GM18907 (cell line): ENCODE results near the gene INIP.
"Not testable (repeated sequence)": the region's sequence is repeated elsewhere in the genome, so short reads cannot be mapped to it uniquely, and the experiment has no call there.

Experiments
- ATAC-seq: cut with Tn5 transposase; IDR thresholded peaks from one replicate; pipeline ENCODE4 v1.9.1; 2021; ENCODE audit warnings: mild to moderate bottlenecking, moderate library complexity; ENCODE audit not compliant: unreplicated experiment

The INIP gene

GRCh38 chr9:112743216-112743836, 25.4 kb upstream of the INIP start:
- ATAC-seq, result no peak

- no peak for ATAC-seq
These were observed 17.0 kb upstream of the INIP start for GRCh38 chr9:112734892-112735291.

GRCh38 chr9:112731971-112732370, 14.1 kb upstream of the INIP start:
- no peak for ATAC-seq

- no peak for ATAC-seq
These were observed 10.5 kb upstream of the INIP start for GRCh38 chr9:112728401-112728800.

GRCh38 chr9:112726428-112726827, 8.5 kb upstream of the INIP start:
- ATAC-seq, result no peak

- no peak for ATAC-seq
These were observed 8.0 kb upstream of the INIP start for GRCh38 chr9:112725961-112726360.

GRCh38 chr9:112722749-112723148, 4.8 kb upstream of the INIP start:
- ATAC-seq, result not testable (repeated sequence)

GRCh38 chr9:112720113-112720780, 2.3 kb upstream of the INIP start:
- no peak for ATAC-seq

GRCh38 chr9:112719696-112720095, 1.8 kb upstream of the INIP start:
- no peak for ATAC-seq

GRCh38 chr9:112719241-112719691, 1.3 kb upstream of the INIP start:
- no peak for ATAC-seq

GRCh38 chr9:112712678-112713077, 5.2 kb downstream of the INIP start:
- no peak for ATAC-seq

- ATAC-seq, result no peak
These were observed 6.7 kb downstream of the INIP start for GRCh38 chr9:112711050-112711689.

GRCh38 chr9:112705768-112706427, 12.0 kb downstream of the INIP start:
- no peak for ATAC-seq

- ATAC-seq, result no peak
These were observed 14.6 kb downstream of the INIP start for GRCh38 chr9:112703304-112703703.

- no peak for ATAC-seq
These were observed 17.8 kb downstream of the INIP start for GRCh38 chr9:112700085-112700484.

GRCh38 chr9:112699230-112699629, 18.7 kb downstream of the INIP start:
- peak; percentile 78 for ATAC-seq

GRCh38 chr9:112696461-112696860, 21.5 kb downstream of the INIP start:
- ATAC-seq, result no peak

GRCh38 chr9:112694706-112695555, 23.0 kb downstream of the INIP start:
- ATAC-seq, result no peak

- no peak for ATAC-seq
These were observed 28.7 kb downstream of the INIP start for GRCh38 chr9:112689161-112689740.

GRCh38 chr9:112680731-112681402, 37.0 kb downstream of the INIP start:
- no peak for ATAC-seq
